CD14-positive monocyte (primary cell): ENCODE measurements around the gene TSPAN31. TPM values are rescaled to one million over a fixed set of nuclear protein-coding genes. Genes with fewer than 3 reads are reported as not detected.
"Not testable (repeated sequence)": the region's sequence is repeated elsewhere in the genome, so short reads cannot be mapped to it uniquely, and the experiment has no call there.

Experiments
- DNase-seq, 3 donors: peaks; one replicate each; pipeline ENCODE4 v3.0.0-alpha.2; 2011 to 2022
- H2AFZ ChIP-seq: 2 replicates; pipeline ENCODE4 v1.6.0; 2012; ENCODE audit warnings: mild to moderate bottlenecking, low read depth, low read length, inconsistent platforms; ENCODE audit not compliant: insufficient read depth, poor library complexity, severe bottlenecking
- H3K27ac ChIP-seq, 2 donors: 1 replicate in 1 of 2; 2 replicates in 1 of 2; pipeline ENCODE4 v1.5.1; 2012 to 2013; ENCODE audit warnings: low read length in 2 of 2, control low read depth in 1 of 2, inconsistent platforms in 1 of 2, low read depth in 1 of 2, mild to moderate bottlenecking in 1 of 2
- H3K27me3 ChIP-seq, 2 donors: one replicate each; pipeline versions ENCODE4 v1.6.0 to v1.6.1; 2011 to 2013; ENCODE audit warnings: low read length in 2 of 2; ENCODE audit not compliant: control insufficient read depth in 2 of 2, insufficient read depth in 2 of 2
- H3K36me3 ChIP-seq, 2 donors: replicated peaks in 1 of 2; 1 replicate in 1 of 2; 2 replicates in 1 of 2; pipeline versions ENCODE4 v1.5.1 to v1.6.1; 2012 to 2013; ENCODE audit warnings: low read length in 2 of 2, control low read depth in 1 of 2, inconsistent platforms in 1 of 2, mild to moderate bottlenecking in 1 of 2; ENCODE audit not compliant: insufficient read depth in 2 of 2, control insufficient read depth in 1 of 2
- H3K4me1 ChIP-seq, 2 donors: 1 replicate in 1 of 2; 2 replicates in 1 of 2; pipeline versions ENCODE4 v1.5.1 to v1.6.1; 2012 to 2013; ENCODE audit warnings: low read length in 2 of 2, control low read depth in 1 of 2, inconsistent platforms in 1 of 2, mild to moderate bottlenecking in 1 of 2, moderate library complexity in 1 of 2; ENCODE audit not compliant: insufficient read depth in 2 of 2, control insufficient read depth in 1 of 2
- H3K4me2 ChIP-seq: replicated peaks from 2 replicates; pipeline ENCODE3; 2012; ENCODE audit warnings: low read length, moderate library complexity, mild to moderate bottlenecking; ENCODE audit not compliant: poor library complexity, severe bottlenecking; ENCODE audit errors: extremely low read depth
- H3K4me3 ChIP-seq, 3 experiments: fragments of 200-600 bp in 1 of 3; sonication (generic) in 1 of 3; replicated peaks in 1 of 3; 1 replicate in 2 of 3; 2 replicates in 1 of 3; pipeline ENCODE4 v1.5.1; 2011 to 2013; ENCODE audit warnings: low read length in 3 of 3, mild to moderate bottlenecking in 3 of 3, control low read depth in 2 of 3, low read depth in 2 of 3, inconsistent platforms in 1 of 3, moderate library complexity in 1 of 3
- H3K79me2 ChIP-seq: 2 replicates; pipeline ENCODE4 v1.6.0; 2012; ENCODE audit warnings: mild to moderate bottlenecking, control low read depth, inconsistent platforms, low read length, moderate library complexity; ENCODE audit not compliant: insufficient read depth
- H3K9ac ChIP-seq: 2 replicates; pipeline ENCODE4 v1.6.0; 2017; ENCODE audit warnings: low read length, mild to moderate bottlenecking; ENCODE audit not compliant: insufficient read depth, poor library complexity, severe bottlenecking
- H3K9me3 ChIP-seq, 2 donors: replicated peaks in 1 of 2; 1 replicate in 1 of 2; 2 replicates in 1 of 2; pipeline versions ENCODE4 v1.5.1 to v1.6.1; 2012 to 2013; ENCODE audit warnings: low read length in 2 of 2, control low read depth in 1 of 2; ENCODE audit not compliant: control insufficient read depth in 1 of 2, insufficient read depth in 1 of 2
- H4K20me1 ChIP-seq: 2 replicates; pipeline ENCODE4 v1.6.0; 2012; ENCODE audit warnings: mild to moderate bottlenecking, low read length, control low read depth, moderate library complexity; ENCODE audit not compliant: insufficient read depth
- H3K27ac Mint-ChIP-seq, 7 donors: one replicate each; pipeline ENCODE4 v1.8.0; 2020; ENCODE audit warnings: mild to moderate bottlenecking in 7 of 7, mixed read lengths in 7 of 7, moderate library complexity in 6 of 7, inconsistent platforms in 2 of 7
- H3K27me3 Mint-ChIP-seq, 3 donors: one replicate each; pipeline ENCODE4 v1.8.0; 2021 to 2022; ENCODE audit warnings: low read depth in 3 of 3, mild to moderate bottlenecking in 3 of 3, mixed read lengths in 3 of 3, moderate library complexity in 3 of 3, inconsistent platforms in 1 of 3
- H3K36me3 Mint-ChIP-seq, 2 donors: one replicate each; pipeline ENCODE4 v1.8.0; 2020; ENCODE audit warnings: mixed read lengths in 2 of 2, inconsistent platforms in 1 of 2, mild to moderate bottlenecking in 1 of 2
- H3K4me1 Mint-ChIP-seq: one replicate; pipeline ENCODE4 v1.8.0; 2020; ENCODE audit warnings: mild to moderate bottlenecking, mixed read lengths
- H3K4me3 Mint-ChIP-seq, 2 donors: one replicate each; pipeline ENCODE4 v1.8.0; 2020; ENCODE audit warnings: mild to moderate bottlenecking in 2 of 2, mixed read lengths in 2 of 2, moderate library complexity in 1 of 2
- H3K9me3 Mint-ChIP-seq, 7 donors: one replicate each; pipeline ENCODE4 v1.8.0; 2020 to 2022; ENCODE audit warnings: mixed read lengths in 7 of 7, mild to moderate bottlenecking in 6 of 7, moderate library complexity in 6 of 7, inconsistent platforms in 2 of 7
- CTCF ChIP-seq: fragments of 200-600 bp; IDR thresholded peaks from one replicate; pipeline ENCODE4 v1.8.0; 2022; ENCODE audit warnings: antibody characterized with exemption, mild to moderate bottlenecking
- WGBS: methylation state at CpG from one replicate; pipeline ENCODE4 v1.1.5; 2013; ENCODE audit warnings: missing lambda C conversion rate; ENCODE audit not compliant: insufficient coverage; 5-methylcytosine and 5-hydroxymethylcytosine counted together
- intact Hi-C, 2 donors: fragments of 100-400 bp; cut with micrococcal nuclease; formaldehyde crosslinking; loops; one replicate each; pipeline versions ENCODE4 v1.15.0 to v1.15.1; 2023
- polyA plus RNA-seq, 3 donors: library from polyadenylated mRNA; depleted of rRNA in 1 of 3; unstranded in 2 of 3; stranded (reverse) in 1 of 3; fragments of 300-500 nt in 2 of 3; fragments of >200 nt in 1 of 3; fragmentation: Illumina TruSeq in 2 of 3; gene quantifications; 1 replicate in 2 of 3; 2 replicates in 1 of 3; pipeline ENCODE4 v1.2.3, GENCODE V29; 2012 to 2021

Gene TSPAN31
- polyA plus RNA-seq, 3 donors = 20.6 to 48.1 (median 43.0) TPM

- Histone ChIP-seq H3K9ac (no peak overlapping the region), H3K4me3 (no peak overlapping the region), H3K4me1 (no peaks in the 10 kb centered on the region), H3K27me3 (no peaks in the 10 kb centered on the region), H3K27ac (no peak overlapping the region), H3K79me2 (peaks cover 2% of the 10 kb centered on the region), H3K4me2 (no peak overlapping the region), H3K9me3 (no peaks in the 10 kb centered on the region), H4K20me1 (peaks cover 51% of the 10 kb centered on the region), H2AFZ (no peak overlapping the region), H3K36me3 (peaks cover 75 to 94% of the 10 kb centered on the region in 2 donors)
- Mint-ChIP-seq H3K4me3 (no peak overlapping the region), H3K27me3 (no peaks in the 10 kb centered on the region), H3K36me3 (peaks cover 66 to 90% of the 10 kb centered on the region in 2 donors), H3K27ac (peak overlapping the region in 1 of 7 donors; percentile 50), H3K4me1 (no peaks in the 10 kb centered on the region), H3K9me3 (peaks cover 0 to 2% (median 0%) of the 10 kb centered on the region in 7 donors)
- intact Hi-C loops = no loop called here
- no peak for TF ChIP-seq CTCF
- WGBS = 90% methylated on average over 2 of the region's 5 CpGs
- no peak for DNase-seq
Measured at GRCh38 chr12:57713209-57713608, 31.6 kb upstream of the TSPAN31 start.

- Histone ChIP-seq H3K36me3 (peaks cover 87 to 94% of the 10 kb centered on the region in 2 donors), H4K20me1 (peaks cover 34% of the 10 kb centered on the region)
- H3K27ac ChIP-seq, DNase-seq, H3K9me3 Mint-ChIP-seq, intact Hi-C loops, H3K27me3 ChIP-seq, H3K4me2 ChIP-seq, H3K79me2 ChIP-seq, H2AFZ ChIP-seq, H3K4me3 Mint-ChIP-seq, H3K4me1 Mint-ChIP-seq, H3K4me1 ChIP-seq, H3K9ac ChIP-seq, H3K9me3 ChIP-seq, H3K27ac Mint-ChIP-seq, H3K4me3 ChIP-seq, H3K27me3 Mint-ChIP-seq: not testable (repeated sequence)
- H3K36me3 Mint-ChIP-seq = peaks cover 70 to 90% of the 10 kb centered on the region in 2 donors
- WGBS = no CpG with 5 or more reads among the region's 6 CpGs
Measured at GRCh38 chr12:57715036-57715748, 29.6 kb upstream of the TSPAN31 start.
